Vagina (tissue), 2 donors: ENCODE data around the gene DNAH8. TPM values are rescaled to one million over a fixed set of nuclear protein-coding genes. Genes with fewer than 3 reads are reported as not detected.

Source experiments
- DNase-seq, 2 donors: peaks; one replicate each; pipeline ENCODE4 v3.0.0-alpha.2; 2017; ENCODE audit errors: extremely low spot score in 2 of 2
- H3K27ac ChIP-seq: fragments of 200-600 bp; sonication (generic); one replicate; pipeline ENCODE4 v1.5.1; 2019
- H3K27me3 ChIP-seq: fragments of 200-600 bp; sonication (generic); one replicate; pipeline ENCODE4 v1.5.1; 2019
- H3K36me3 ChIP-seq, 2 donors: fragments of 200-600 bp; sonication (generic); one replicate each; pipeline ENCODE4 v1.5.1; 2017 to 2019
- H3K4me1 ChIP-seq: fragments of 200-600 bp; sonication (generic); one replicate; pipeline ENCODE4 v1.5.1; 2019
- H3K4me3 ChIP-seq, 2 donors: fragments of 200-600 bp; sonication (generic); 1 replicate in 1 of 2; 2 replicates in 1 of 2; pipeline ENCODE4 v1.5.1; 2016 to 2019
- H3K9me3 ChIP-seq: fragments of 200-600 bp; sonication (generic); one replicate; pipeline ENCODE4 v1.5.1; 2019
- CTCF ChIP-seq, 3 experiments: fragments of 450-650 bp in 2 of 3; fragments of 200-600 bp in 1 of 3; sonication (generic) in 1 of 3; IDR thresholded peaks; one replicate each; pipeline ENCODE4 v1.5.1; 2017 to 2019; ENCODE audit warnings: antibody characterized with exemption in 3 of 3, mild to moderate bottlenecking in 2 of 3, moderate library complexity in 2 of 3
- POLR2A ChIP-seq, 2 donors: fragments of 450-650 bp; IDR thresholded peaks; one replicate each; pipeline ENCODE4 v1.6.1; 2017; ENCODE audit warnings: antibody characterized with exemption in 2 of 2, mild to moderate bottlenecking in 2 of 2, moderate library complexity in 2 of 2
- POLR2AphosphoS5 ChIP-seq, 2 donors: sonication (generic); formaldehyde crosslinking; IDR thresholded peaks; one replicate each; pipeline ENCODE4 v1.9.0; 2017; ENCODE audit warnings: antibody characterized with exemption in 2 of 2, mild to moderate bottlenecking in 2 of 2, low read depth in 1 of 2; ENCODE audit not compliant: insufficient read depth in 1 of 2
- intact Hi-C: fragments of 100-400 bp; cut with DNase I; formaldehyde crosslinking; loops from one replicate; pipeline ENCODE4 v1.15.1; 2023
- total RNA-seq: library from RNA; depleted of rRNA; stranded (reverse); fragments of >200 nt; gene quantifications from one replicate; pipeline ENCODE4 v1.2.3, GENCODE V29; 2016

The DNAH8 gene
- total RNA-seq, 1 donor from 2014 or later: not detected

- Histone ChIP-seq H3K4me1 (no peaks in the 10 kb centered on the region), H3K36me3 (no peaks in the 10 kb centered on the region), H3K9me3 (no peaks in the 10 kb centered on the region), H3K27me3 (no peaks in the 10 kb centered on the region), H3K4me3 (no peak overlapping the region), H3K27ac (no peak overlapping the region)
- intact Hi-C loops: no loop called here
- peak in 1 of 2 donors; percentile 28 for TF ChIP-seq POLR2AphosphoS5 (IDR thresholded peaks at IDR 0.05; ENCODE audit: insufficient read depth in 1 of 2, low read depth in 1 of 2)
- TF ChIP-seq POLR2A (IDR thresholded peaks at IDR 0.05): no peak
- no peak for DNase-seq
Measured at GRCh38 chr6:38755874-38756273, 40.8 kb downstream of the DNAH8 start.

- H3K27me3 ChIP-seq: no peaks in the 10 kb centered on the region
- H3K27ac ChIP-seq: no peak overlapping the region
- no peaks in the 10 kb centered on the region for H3K9me3 ChIP-seq
- no peak for DNase-seq
- intact Hi-C loops: no loop called here
- no peak overlapping the region for H3K4me3 ChIP-seq
- no peaks in the 10 kb centered on the region for H3K4me1 ChIP-seq
- no peak for TF ChIP-seq POLR2A (IDR thresholded peaks at IDR 0.05)
- TF ChIP-seq CTCF (IDR thresholded peaks at IDR 0.05): no peak
- no peak for TF ChIP-seq POLR2AphosphoS5 (IDR thresholded peaks at IDR 0.05; ENCODE audit: insufficient read depth in 1 of 2, low read depth in 1 of 2)
- H3K36me3 ChIP-seq: no peaks in the 10 kb centered on the region
Measured at GRCh38 chr6:38760097-38760496, 45.0 kb downstream of the DNAH8 start.

GRCh38 chr6:38762848-38763247, 47.7 kb downstream of the DNAH8 start:
- no peaks in the 10 kb centered on the region for H3K9me3 ChIP-seq
- DNase-seq: no peak
- TF ChIP-seq POLR2AphosphoS5 (IDR thresholded peaks at IDR 0.05; ENCODE audit: insufficient read depth in 1 of 2, low read depth in 1 of 2): no peak
- TF ChIP-seq CTCF (IDR thresholded peaks at IDR 0.05): no peak
- TF ChIP-seq POLR2A (IDR thresholded peaks at IDR 0.05): no peak
- no peak overlapping the region for H3K27ac ChIP-seq
- H3K27me3 ChIP-seq: no peaks in the 10 kb centered on the region
- H3K4me3 ChIP-seq: no peak overlapping the region
- no peaks in the 10 kb centered on the region for H3K4me1 ChIP-seq
- intact Hi-C loops: no loop called here
- no peaks in the 10 kb centered on the region for H3K36me3 ChIP-seq

- no peaks in the 10 kb centered on the region for H3K36me3 ChIP-seq
- H3K27me3 ChIP-seq: no peaks in the 10 kb centered on the region
- no peak for DNase-seq
- no peak overlapping the region for H3K27ac ChIP-seq
- no peak overlapping the region for H3K4me3 ChIP-seq
- intact Hi-C loops: no loop called here
- H3K4me1 ChIP-seq: no peaks in the 10 kb centered on the region
- no peak for TF ChIP-seq POLR2A (IDR thresholded peaks at IDR 0.05)
- no peak for TF ChIP-seq CTCF (IDR thresholded peaks at IDR 0.05)
- TF ChIP-seq POLR2AphosphoS5 (IDR thresholded peaks at IDR 0.05; ENCODE audit: insufficient read depth in 1 of 2, low read depth in 1 of 2): no peak
- no peaks in the 10 kb centered on the region for H3K9me3 ChIP-seq
Measured at GRCh38 chr6:38767560-38767959, 52.4 kb downstream of the DNAH8 start.

GRCh38 chr6:38773338-38773737, 58.2 kb downstream of the DNAH8 start:
- no peaks in the 10 kb centered on the region for H3K27me3 ChIP-seq
- H3K9me3 ChIP-seq: no peaks in the 10 kb centered on the region
- no peaks in the 10 kb centered on the region for H3K4me1 ChIP-seq
- no peak for TF ChIP-seq POLR2AphosphoS5 (IDR thresholded peaks at IDR 0.05; ENCODE audit: insufficient read depth in 1 of 2, low read depth in 1 of 2)
- TF ChIP-seq CTCF (IDR thresholded peaks at IDR 0.05): no peak
- no peak for TF ChIP-seq POLR2A (IDR thresholded peaks at IDR 0.05)
- H3K36me3 ChIP-seq: no peaks in the 10 kb centered on the region
- no peak overlapping the region for H3K27ac ChIP-seq
- intact Hi-C loops: no loop called here
- no peak for DNase-seq
- no peak overlapping the region for H3K4me3 ChIP-seq
